Small intestine (tissue), 7 donors: ENCODE data around the gene FGD3. TPM values are rescaled to one million over a fixed set of nuclear protein-coding genes. Genes with fewer than 3 reads are reported as not detected.
A peak's percentile ranks its signal among the peaks of the same experiment; 100 is the strongest.

Experiments
- DNase-seq, 2 donors: peaks; one replicate each; pipeline versions ENCODE4 v3.0.0 to v3.0.0-alpha.2; 2013
- FAIRE-seq: peaks from 2 replicates; lab custom pipeline; 2012; peaks lifted over from hg19 to GRCh38; lab: Jason Lieb, UNC
- H3K27ac ChIP-seq, 3 donors: one replicate each; pipeline ENCODE4 v1.5.1; 2013; ENCODE audit warnings: low read length in 2 of 3, mild to moderate bottlenecking in 2 of 3, control low read depth in 1 of 3, inconsistent platforms in 1 of 3, low read depth in 1 of 3, moderate library complexity in 1 of 3
- H3K27me3 ChIP-seq, 3 donors: one replicate each; pipeline ENCODE4 v1.6.1; 2013; ENCODE audit warnings: low read length in 3 of 3, inconsistent platforms in 1 of 3; ENCODE audit not compliant: control insufficient read depth in 3 of 3, insufficient read depth in 3 of 3
- H3K36me3 ChIP-seq, 3 donors: one replicate each; pipeline ENCODE4 v1.6.1; 2013; ENCODE audit warnings: low read length in 3 of 3, inconsistent platforms in 1 of 3, low read depth in 1 of 3, mild to moderate bottlenecking in 1 of 3, moderate library complexity in 1 of 3; ENCODE audit not compliant: control insufficient read depth in 3 of 3, insufficient read depth in 2 of 3
- H3K4me1 ChIP-seq, 3 donors: one replicate each; pipeline ENCODE4 v1.6.1; 2013; ENCODE audit warnings: low read length in 2 of 3, inconsistent platforms in 1 of 3, low read depth in 1 of 3, mild to moderate bottlenecking in 1 of 3, moderate library complexity in 1 of 3; ENCODE audit not compliant: control insufficient read depth in 3 of 3, insufficient read depth in 2 of 3
- H3K4me3 ChIP-seq, 3 donors: one replicate each; pipeline ENCODE4 v1.5.1; 2013; ENCODE audit warnings: low read length in 3 of 3, control low read depth in 1 of 3, inconsistent platforms in 1 of 3, low read depth in 1 of 3, mild to moderate bottlenecking in 1 of 3, moderate library complexity in 1 of 3
- H3K9me3 ChIP-seq, 2 donors: one replicate each; pipeline ENCODE4 v1.6.1; 2013; ENCODE audit warnings: low read depth in 1 of 2, low read length in 1 of 2; ENCODE audit not compliant: control insufficient read depth in 2 of 2, insufficient read depth in 1 of 2
- WGBS, 3 donors: extraction: QIAGEN DNeasy Blood & Tissue Kit; methylation state at CpG; one replicate each; pipeline ENCODE4 v1.1.7; 2013; 5-methylcytosine and 5-hydroxymethylcytosine counted together
- polyA plus RNA-seq, 4 donors: library from polyadenylated mRNA; stranded (reverse) in 3 of 4; unstranded in 1 of 4; fragments of 200-250 nt in 3 of 4; fragments of 120-200 nt in 1 of 4; gene quantifications; one replicate each; pipeline versions ENCODE4 v1.2.1 to v1.2.3, GENCODE V29; 2013
- donor health status: healthy with polysubstance abuse.
- donor health status: control.
- donor health status: control.
- donor health status: Bipolar disorder and iron deficiency.
- donor health status: healthy.

The FGD3 gene
- polyA plus RNA-seq, 4 donors = 0.67 to 26.1 (median 3.8) TPM

GRCh38 chr9:93057042-93057702 lies 109.8 kb downstream of the FGD3 start:
- Histone ChIP-seq H3K27ac (no peak overlapping the region), H3K9me3 (no peaks in the 10 kb centered on the region), H3K36me3 (no peaks in the 10 kb centered on the region), H3K4me1 (peaks cover 0 to 28% (median 4%) of the 10 kb centered on the region in 3 donors), H3K27me3 (no peaks in the 10 kb centered on the region), H3K4me3 (no peak overlapping the region)
- FAIRE-seq = no peak
- WGBS, 3 donors = 70 to 80% (median 78%) methylated on average over 8 of the region's 8 CpGs
- peak in 1 of 2 donors; percentile 24 for DNase-seq

GRCh38 chr9:93057703-93058354 lies 110.5 kb downstream of the FGD3 start:
- H3K36me3 ChIP-seq = no peaks in the 10 kb centered on the region
- DNase-seq (no peak), FAIRE-seq (no peak)
- H3K27ac ChIP-seq = peak overlapping the region in 2 of 3 donors; percentile 5 to 12
- H3K9me3 ChIP-seq = no peaks in the 10 kb centered on the region
- H3K4me3 ChIP-seq = no peak overlapping the region
- H3K4me1 ChIP-seq = peaks cover 0 to 35% (median 4%) of the 10 kb centered on the region in 3 donors
- H3K27me3 ChIP-seq = no peaks in the 10 kb centered on the region
- 40 to 57% (median 45%) methylated on average over 13 to 14 of the region's 14 CpGs for WGBS, 3 donors

GRCh38 chr9:93058355-93059010 lies 111.2 kb downstream of the FGD3 start, which contains the start of gene SUSD3:
SUSD3 (plus strand) TSS chr9:93058701; CDS start chr9:93058743, 42 bp downstream.
- H3K27ac ChIP-seq = peak within 1 kb of the TSS; percentile 5 to 78 (median 62)
- no peaks in the 10 kb centered on the region for H3K36me3 ChIP-seq
- H3K4me3 ChIP-seq = peak within 1 kb of the TSS; percentile 30 to 67 (median 49)
- no peak for FAIRE-seq
- no peaks in the 10 kb centered on the region for H3K27me3 ChIP-seq
- H3K4me1 ChIP-seq = peaks cover 0 to 39% (median 4%) of the 10 kb centered on the region in 3 donors
- H3K9me3 ChIP-seq = no peaks in the 10 kb centered on the region
- 0 to 1% (median 1%) methylated on average over 36 to 55 of the region's 55 CpGs for WGBS, 3 donors
- peak; percentile 59 to 89 for DNase-seq

- Histone ChIP-seq H3K4me1 (peaks cover 0 to 39% (median 4%) of the 10 kb centered on the region in 3 donors), H3K9me3 (no peaks in the 10 kb centered on the region), H3K27ac (peak overlapping the region in 2 of 3 donors; percentile 62 to 78), H3K36me3 (no peaks in the 10 kb centered on the region), H3K27me3 (no peaks in the 10 kb centered on the region), H3K4me3 (peak overlapping the region; percentile 30 to 67 (median 49))
- DNase-seq (peak in 1 of 2 donors; percentile 33), FAIRE-seq (no peak)
- WGBS, 3 donors = 17 to 18% (median 17%) methylated on average over 38 to 53 of the region's 53 CpGs
Measured at GRCh38 chr9:93059011-93059714, 111.8 kb downstream of the FGD3 start.

- Histone ChIP-seq H3K9me3 (no peaks in the 10 kb centered on the region), H3K36me3 (peaks cover 0 to 7% (median 0%) of the 10 kb centered on the region in 3 donors), H3K27ac (peak overlapping the region in 2 of 3 donors; percentile 9 to 78), H3K4me3 (peak overlapping the region in 1 of 3 donors; percentile 67), H3K4me1 (peaks cover 0 to 39% (median 4%) of the 10 kb centered on the region in 3 donors), H3K27me3 (no peaks in the 10 kb centered on the region)
- peak in 1 of 2 donors; percentile 17 for DNase-seq
- no peak for FAIRE-seq
- WGBS, 3 donors = 63 to 73% (median 64%) methylated on average over 7 of the region's 7 CpGs
Measured at GRCh38 chr9:93059715-93060578, 112.6 kb downstream of the FGD3 start.

- no peak for FAIRE-seq
Measured at GRCh38 chr9:93060746-93061259, 113.5 kb downstream of the FGD3 start.

GRCh38 chr9:93061260-93061751 lies 114.0 kb downstream of the FGD3 start:
- Histone ChIP-seq H3K27ac (peak overlapping the region in 2 of 3 donors; percentile 69 to 76), H3K27me3 (no peaks in the 10 kb centered on the region), H3K4me3 (no peak overlapping the region), H3K36me3 (peaks cover 0 to 12% (median 0%) of the 10 kb centered on the region in 3 donors), H3K4me1 (peaks cover 0 to 39% (median 4%) of the 10 kb centered on the region in 3 donors), H3K9me3 (no peaks in the 10 kb centered on the region)
- DNase-seq (peak in 1 of 2 donors; percentile 24), FAIRE-seq (no peak)
- WGBS, 3 donors = 46 to 74% (median 52%) methylated on average over 4 of the region's 4 CpGs

More at GRCh38 chr9:93060746-93061259, 113.5 kb downstream of the FGD3 start:
- no peaks in the 10 kb centered on the region for H3K27me3 ChIP-seq
- H3K36me3 ChIP-seq = peaks cover 0 to 10% (median 0%) of the 10 kb centered on the region in 3 donors
- peak in 1 of 2 donors; percentile 29 for DNase-seq
- peaks cover 0 to 39% (median 4%) of the 10 kb centered on the region in 3 donors for H3K4me1 ChIP-seq
- whole genome bisulfite sequencing, 3 donors = 40 to 56% (median 41%) methylated on average over 8 of the region's 8 CpGs
- H3K9me3 ChIP-seq = no peaks in the 10 kb centered on the region
- no peak overlapping the region for H3K4me3 ChIP-seq
- H3K27ac ChIP-seq = peak overlapping the region in 2 of 3 donors; percentile 69 to 76
